HG03060 (cell line): ENCODE results near the gene ARL2.
"Not testable (repeated sequence)": the region's sequence is repeated elsewhere in the genome, so short reads cannot be mapped to it uniquely, and the experiment has no call there.

Experiments
- ATAC-seq: cut with Tn5 transposase; IDR thresholded peaks from one replicate; pipeline ENCODE4 v1.9.1; 2021; ENCODE audit warnings: low read depth, moderate number of reproducible peaks; ENCODE audit not compliant: unreplicated experiment

ARL2 gene

DNA sequence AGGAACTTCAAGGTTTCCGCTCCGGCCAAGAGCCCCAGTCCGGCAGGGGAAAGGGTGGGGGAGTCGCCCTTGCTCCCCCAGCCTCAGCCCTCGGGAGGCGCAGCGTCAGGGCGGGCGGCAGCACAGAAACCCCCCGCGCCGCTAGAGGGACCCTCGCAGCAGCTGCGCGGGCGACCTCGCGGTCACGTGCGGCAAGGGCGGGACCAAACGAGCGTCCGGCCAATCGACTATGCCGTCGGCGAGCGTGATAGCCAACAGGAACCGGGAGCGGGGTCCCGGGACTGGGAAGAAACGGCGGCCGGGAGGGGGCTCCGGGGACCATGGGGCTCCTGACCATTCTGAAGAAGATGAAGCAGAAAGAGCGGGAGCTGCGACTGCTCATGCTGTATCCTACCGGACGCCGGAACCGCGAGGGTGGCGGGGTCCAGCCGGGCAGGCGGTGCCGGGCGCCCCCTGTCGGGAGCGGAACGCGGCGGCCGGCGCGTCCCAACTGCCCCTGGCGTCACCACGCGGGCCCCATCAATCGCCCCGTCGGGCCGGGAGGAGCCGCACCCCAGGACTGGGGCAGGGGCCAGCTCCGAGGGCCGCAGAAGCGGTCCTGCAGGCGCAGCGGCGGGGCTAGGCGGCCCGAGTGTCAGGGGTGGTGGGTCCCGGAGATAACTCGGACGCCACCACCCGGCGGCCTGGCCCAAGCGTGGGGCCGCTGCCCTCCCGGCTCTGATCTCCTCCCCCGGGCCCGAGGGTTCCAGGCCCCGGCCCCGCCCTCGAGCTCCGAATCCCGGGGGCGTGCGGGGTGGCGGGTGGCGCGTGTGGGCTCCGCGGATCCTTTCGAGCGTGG, at the start of gene ARL2:
TSS of gene ARL2 (plus strand) at position 273 of the 838 bp plus-strand sequence. CDS start at position 321, 48 bp downstream.
- peak; percentile 56 for ATAC-seq

DNA sequence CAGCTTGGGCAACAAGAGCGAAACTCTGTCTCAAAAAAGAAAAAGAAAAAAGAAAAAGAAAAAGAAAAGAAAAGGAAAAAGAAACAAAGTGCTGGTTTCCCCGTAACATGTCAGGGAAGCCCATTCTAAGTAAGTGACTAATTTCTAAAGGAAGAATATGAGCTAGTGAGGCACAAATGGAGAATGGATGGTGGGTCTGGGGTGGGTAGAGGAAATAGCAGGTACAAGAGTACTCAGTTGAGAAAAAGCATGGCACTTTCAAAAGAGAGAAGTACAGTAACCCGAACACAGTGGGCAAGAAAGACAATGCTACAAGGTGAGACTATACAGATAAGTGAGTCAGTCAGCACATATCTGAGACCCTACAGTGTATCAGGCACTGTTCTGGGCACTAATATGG, 46.6 kb upstream of the ARL2 start:
- ATAC-seq: no peak

DNA sequence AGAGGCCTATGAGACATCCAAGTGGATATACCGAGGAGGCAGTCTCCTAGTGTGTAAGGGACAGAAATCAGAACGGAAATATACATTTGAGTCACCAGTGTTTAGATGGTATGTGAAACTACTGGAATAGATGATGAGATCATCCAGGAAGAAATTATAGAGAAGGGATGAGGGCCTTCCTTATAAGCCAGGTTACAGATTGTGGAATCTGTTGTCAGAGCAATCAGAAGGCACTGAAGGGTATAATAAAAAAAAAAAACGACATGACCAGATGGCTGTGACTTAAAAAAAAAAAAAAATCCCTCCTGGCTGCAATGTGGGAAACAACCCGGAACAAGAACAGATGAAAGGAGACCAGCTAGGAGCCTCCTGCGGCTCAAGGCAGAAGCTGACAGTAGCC, 44.8 kb upstream of the ARL2 start:
- no peak for ATAC-seq

DNA sequence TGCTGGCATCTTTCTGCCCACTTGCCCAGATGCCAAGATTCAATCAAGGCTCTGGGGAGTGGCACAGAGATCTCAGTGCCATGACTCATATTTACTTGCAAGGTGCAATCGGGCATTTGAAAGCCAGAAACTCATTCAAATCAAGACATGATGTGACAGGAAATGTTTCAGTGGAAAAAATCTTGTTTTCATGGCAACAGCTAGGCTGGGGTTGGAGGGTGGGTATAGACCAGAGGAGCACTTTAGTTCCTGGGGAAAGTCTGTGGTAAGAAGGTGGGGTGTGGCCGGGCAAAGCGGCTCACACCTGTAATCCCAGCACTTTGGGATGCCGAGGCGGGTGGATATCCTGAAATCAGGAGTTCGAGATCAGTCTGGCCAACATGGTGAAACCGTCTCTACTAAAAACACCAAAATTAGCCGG, 43.2 kb upstream of the ARL2 start:
- no peak for ATAC-seq

DNA sequence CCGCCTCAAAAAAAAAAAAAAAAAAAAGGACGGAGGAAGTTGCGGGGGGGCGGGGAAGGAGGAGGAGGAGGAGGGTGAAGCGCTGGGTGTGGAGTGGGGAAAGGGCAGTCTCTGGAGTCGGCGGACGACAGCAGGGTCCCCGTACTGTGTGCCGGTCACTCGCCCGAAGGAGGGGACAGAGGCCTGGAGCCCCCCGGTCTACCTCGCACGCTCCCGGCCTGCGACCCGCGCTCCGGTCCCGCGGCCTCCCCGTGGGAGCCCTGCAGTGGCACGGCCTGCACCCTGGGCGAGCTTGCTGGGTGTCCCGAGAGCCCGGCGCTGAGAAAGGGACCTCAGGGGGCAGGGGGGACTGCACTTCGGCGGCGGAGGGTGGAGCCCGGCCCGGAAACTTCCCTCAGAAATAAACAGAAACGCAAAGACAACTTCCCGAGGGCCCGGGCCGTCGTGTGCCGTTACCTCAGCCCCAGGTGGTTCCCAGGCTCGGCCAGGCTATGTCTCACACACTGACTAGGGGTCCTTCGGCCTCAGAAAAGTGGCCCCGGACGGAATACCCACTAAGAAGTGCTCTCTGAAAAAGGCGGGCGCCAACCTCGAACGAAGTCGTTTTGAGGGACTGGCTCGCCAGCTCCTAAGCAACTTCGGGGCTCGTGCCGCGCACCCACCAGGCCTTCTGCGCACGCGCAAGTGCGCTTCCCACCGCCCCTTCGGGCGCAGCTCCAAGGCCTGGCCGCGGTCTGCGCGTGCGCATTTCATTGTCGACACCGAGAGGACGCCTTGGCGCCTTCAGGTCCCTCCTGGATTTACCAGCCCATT, 42.3 kb upstream of the ARL2 start, which contains the start of gene MAJIN:
TSS of gene MAJIN (minus strand) at position 688 of the 813 bp plus-strand sequence. CDS start 12,703 bp downstream, outside the sequence.
- no peak for ATAC-seq

DNA sequence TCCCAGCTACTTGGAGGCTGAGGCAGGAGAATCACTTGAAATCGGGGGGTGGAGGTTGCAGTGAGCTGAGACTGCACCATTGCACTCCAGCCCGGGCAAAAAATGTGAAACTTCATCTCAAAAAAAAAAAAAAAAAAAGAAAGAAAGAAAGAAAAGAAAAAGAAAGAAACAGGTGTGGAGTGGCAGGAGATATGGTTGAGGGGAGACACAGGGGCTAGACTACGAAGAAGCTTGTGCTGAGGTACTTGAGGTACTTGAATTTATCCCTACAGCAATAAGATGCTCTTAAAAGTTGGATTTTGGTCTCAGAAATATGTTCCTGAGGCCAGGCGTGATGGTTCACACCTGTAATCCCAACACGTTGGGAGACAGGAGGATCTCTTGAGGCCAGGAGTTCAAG, 39.8 kb upstream of the ARL2 start:
- no peak for ATAC-seq

DNA sequence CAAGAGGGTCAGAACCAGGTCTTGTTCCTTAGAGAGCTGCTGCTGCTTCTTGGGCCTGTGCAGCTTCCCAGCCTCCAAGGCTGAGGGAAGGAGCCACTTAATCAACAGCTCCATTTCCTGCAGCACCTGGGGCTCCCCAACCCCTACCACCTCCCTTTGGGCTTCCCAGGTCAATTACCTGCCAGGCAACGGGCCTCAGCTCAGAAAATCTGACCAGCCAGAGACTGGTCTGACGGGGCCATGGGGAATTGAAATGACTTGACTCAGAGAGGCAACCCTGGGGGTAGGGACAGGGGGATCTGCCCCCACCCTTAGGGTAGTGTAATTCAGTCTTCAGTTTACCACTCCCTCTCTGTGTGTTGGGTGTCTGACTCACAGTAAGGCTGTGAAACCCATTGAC, 37.3 kb upstream of the ARL2 start:
- ATAC-seq: no peak

DNA sequence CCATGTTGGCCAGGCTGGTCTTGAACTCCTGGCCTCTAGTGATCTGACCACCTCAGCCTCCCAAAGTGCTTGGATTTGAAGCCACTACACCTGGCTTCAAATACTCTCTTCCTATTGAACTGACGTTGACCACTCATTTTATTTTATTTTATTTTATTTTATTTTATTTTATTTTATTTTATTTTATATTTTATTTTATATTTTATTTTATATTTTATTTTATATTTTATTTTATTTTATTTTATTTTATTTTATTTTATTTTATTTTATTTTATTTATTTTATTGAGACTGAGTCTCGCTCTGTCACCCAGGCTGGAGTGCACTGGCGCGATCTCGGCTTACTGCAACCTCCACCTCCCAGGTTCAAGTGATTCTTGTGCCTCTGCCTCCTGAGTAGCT, 30.6 kb upstream of the ARL2 start:
- not testable (repeated sequence) for ATAC-seq

DNA sequence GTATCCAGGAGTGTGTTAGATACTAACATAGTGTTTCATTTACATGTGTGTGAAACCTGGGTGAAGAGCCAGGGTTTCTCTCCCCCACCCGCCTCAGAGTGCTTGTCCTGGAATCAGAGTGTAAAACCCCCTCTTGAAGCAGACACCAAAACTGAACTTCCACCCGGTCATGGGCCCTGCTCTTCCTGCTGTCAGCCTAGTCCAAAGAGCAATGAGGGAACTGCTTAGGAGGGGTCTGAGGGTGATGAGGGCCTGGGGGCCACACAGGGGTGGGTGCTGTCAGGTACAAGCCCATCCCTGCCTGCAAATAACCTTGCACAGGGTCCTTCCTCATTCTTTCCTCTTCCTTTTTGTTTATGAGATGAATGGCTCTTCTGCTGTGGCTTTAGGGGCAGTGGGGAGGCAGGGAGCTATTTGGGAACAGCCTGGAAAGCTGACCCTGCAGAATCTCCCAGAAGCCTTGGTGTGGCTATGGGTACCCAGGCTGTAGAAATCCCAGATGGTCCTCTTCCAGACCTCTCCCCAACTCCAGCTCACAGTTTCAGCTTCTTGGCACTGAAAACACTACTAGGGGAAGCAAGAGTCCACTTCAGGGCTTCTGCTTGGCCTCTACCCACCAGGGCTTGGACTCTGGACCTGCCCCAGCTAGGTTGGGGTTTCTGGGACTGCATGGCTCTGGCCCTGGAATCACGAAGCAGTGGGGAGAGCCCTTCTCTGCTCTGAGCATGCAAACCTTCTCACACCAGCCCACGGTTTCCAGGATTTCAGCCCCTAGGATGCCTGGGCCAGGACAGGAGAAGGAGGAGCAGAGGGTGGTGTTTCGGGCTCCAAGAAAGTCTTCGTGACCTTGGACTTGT, 25.7 kb upstream of the ARL2 start:
- no peak for ATAC-seq

DNA sequence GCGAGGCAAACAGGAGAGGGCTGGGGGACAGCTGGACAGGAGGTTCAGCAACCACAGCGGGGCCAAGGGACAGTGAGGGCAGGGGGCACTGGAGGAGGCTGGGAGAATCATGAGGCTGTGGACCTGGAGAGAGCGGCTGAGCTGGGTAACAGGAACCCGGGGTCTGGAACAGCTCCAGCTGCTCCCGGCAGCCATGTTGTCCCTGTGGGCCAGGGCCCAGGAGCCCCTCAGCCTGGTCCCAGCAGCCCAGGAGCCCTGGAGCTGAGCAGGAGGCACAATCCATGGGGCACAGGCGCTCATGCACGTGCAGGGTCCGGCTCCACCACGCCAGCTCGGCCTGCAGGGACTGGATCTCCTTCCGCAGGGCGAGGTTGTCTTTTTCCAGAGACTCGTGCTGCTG, 24.5 kb upstream of the ARL2 start:
- ATAC-seq: no peak

DNA sequence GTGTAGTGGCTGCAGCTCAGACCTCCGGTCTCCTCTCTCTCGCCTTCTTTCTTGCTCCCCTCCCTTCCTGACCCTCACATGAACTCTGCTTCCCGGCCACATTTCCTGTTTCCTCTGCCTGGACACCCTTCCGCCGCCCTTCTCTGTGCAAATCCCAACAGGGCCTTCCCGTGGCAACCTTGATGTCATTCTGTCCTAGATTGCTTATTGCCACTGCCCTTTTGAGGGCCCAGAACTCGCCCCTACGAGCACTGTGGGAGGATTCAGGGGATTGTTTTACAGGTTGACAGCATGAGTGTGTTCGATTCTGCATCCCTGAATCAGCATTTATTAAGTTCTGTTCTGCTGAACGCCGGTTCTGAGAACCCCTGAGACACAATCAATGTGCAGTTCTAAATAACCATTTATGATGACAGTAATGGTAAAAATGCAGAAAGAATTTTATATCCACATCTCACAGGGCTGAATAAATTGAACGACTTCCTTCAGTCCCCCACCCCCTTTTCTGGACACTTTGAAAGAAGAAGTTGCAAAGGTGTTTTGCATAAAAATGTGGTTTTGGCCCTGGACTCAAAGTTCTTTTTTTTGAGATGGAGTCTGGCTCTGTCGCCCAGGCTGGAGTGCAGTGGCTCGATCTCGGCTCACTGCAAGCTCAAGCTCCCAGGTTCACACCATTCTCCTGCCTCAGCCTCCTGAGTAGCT, 23.6 kb upstream of the ARL2 start:
- no peak for ATAC-seq

DNA sequence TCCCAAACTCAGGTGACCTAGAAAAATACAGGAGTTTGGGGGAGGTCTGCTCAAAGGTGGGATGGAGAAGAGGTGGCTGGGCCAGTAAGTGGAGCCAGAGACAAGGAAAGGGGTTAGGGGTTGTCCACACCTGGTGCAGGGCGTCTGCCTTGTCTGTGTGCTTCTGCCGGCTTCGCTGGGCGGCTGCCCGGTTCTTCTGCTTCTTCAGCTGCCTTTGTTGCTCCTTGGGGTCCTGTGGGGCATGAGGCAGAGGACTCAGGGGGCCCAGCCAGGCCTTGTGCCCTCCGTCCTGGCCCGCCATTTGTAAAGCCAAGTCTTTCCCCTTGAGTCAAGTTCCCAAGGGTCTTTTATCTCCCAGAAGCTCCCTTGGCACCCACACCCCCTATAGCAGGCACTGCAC, 19.6 kb upstream of the ARL2 start:
- no peak for ATAC-seq

DNA sequence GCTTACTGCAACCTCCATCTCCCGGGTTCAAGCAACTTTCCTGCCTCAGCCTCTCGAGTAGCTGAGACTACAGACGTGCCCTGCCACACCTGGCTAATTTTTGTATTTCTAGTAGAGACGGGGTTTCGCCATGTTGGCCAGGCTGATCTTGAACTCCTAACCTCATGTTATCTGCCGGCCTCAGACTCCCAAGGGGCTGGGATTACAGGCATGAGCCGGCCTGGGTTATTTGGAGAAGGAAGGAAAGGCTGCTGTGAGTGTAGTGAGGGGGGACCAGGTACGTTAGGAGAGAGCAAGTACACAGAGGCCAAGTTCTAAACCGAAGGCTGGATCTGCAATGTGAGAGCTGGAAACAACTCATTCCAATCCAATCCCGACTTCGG, 17.6 kb upstream of the ARL2 start:
- ATAC-seq: no peak

DNA sequence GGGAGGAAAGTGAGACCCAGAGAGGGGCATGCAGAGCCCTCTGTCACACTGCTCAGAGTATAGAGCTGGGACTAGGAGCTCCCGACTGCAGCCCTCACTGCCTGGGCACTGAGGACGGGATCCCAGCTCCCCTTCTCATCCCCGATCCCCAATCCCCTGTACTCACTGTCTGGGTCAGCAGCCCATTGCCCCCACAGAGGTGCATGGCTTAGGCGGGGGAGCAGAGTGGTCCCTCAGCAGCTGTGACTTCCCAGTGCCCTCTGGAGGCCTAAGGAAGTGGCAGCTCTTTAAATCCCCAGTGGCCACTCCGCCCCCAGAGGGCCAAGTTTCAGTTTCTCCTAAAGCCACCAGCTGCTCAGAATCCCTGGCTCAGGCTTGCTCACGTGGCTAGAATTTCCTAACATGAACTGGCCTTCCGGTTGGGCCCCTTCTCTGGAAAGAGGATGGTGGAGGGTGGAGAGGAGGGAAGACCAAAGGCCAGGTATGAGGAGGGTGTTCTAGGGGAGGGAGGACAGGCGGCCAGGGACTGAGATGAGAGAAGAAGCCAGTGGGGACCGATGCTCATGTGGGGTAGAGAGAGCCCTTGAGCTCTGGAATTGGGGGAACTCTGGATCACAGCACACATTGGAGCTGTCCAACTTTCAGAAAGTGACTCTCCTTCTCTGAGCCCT, 17.1 kb upstream of the ARL2 start, which contains the start of gene BATF2:
TSS of gene BATF2 (minus strand) at position 262 of the 671 bp plus-strand sequence. CDS start at position 205, 57 bp downstream.
- no peak for ATAC-seq

DNA sequence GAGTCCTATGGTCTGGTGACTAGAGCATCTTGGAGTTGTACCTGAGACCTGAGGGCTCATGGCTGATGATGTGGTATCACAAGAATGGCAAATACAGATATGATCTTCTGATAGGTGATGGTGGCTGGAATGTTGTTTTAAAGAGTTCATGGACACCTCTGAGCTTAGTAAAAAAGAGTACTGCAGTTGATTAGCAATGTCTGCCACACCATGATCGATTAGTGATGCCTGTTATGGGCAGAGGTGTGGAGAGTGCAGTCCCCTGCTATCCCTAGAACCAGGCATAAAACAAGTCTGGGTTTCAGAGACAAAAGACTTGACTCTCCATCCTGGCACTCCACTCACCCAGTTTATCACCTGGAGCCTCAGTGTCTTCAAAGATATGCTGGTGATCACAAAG, 15.8 kb upstream of the ARL2 start:
- ATAC-seq: no peak

DNA sequence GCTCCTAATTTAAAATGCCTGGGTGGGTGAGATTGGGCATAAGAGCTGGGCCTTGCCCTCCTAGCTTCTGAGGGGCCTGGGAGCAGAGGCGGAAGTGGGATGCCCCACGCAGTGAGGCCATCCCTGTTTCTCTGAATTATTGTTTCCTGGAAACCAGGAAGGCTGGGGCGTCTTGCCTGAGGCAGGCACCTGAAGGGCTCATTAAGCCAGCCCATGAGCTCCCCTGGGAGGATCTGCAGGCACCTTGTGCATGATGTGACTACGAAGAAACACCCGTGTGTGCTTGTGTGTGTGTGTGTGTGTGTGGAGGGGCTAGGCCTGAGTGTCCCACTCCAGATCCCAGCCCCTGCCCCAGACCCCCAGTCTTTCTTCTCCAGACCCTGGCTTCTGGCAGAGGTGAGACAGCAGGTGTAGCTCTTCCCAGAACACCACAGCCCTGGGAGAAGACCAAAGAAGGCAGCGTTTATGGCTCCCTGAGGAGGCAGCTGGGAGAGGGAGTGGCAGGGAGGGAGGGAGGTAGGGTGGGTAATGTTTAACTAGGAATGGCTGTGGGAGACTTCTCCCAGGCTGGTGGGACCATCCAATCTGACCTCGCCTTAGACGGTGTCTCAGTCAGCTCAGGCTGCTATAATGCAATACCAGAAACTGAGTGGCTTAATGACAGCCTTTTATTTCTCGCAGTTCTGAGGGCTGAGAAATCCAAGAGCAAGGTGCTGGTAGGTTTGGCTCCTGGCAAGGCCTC, 15.1 kb upstream of the ARL2 start:
- ATAC-seq: no peak

DNA sequence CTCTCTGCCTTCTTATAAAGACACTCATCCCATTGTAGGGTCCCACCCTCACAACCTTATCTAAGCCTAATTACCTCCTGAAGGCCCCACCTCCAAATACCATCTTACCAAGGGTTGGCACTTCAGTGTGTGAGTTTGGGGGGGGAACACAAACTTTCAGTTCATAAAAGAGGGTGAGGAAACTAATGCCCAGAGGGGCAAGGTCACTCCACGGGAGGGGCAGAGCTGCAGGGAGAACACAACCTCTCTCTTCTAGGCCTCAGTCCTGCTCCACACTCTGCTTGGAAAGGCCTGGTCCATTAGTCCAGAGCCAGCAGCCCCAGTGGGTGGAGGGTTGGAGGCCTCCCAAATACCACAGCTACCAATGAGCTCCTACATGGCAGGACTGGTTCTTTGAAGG, 14.5 kb upstream of the ARL2 start:
- ATAC-seq: no peak

DNA sequence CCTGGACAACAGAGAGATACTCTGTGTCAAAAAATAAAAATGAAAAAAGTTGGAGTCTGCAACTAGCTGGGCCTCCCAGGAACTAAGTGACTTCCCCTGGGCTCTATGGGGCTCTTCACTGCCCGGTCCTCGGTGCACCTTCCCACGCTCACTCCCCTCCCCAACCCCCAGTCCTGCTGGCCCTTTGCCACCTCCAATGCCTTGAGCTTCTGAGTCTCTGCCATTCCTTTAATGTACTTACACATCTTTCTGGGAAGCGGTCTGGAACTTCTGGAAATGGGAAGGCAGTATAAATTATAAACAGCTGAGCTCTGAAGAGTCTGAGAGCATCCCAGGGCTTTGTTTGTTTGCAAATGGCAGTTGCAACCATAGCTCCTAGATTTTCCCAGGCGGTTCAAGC, 11.3 kb upstream of the ARL2 start:
- no peak for ATAC-seq

DNA sequence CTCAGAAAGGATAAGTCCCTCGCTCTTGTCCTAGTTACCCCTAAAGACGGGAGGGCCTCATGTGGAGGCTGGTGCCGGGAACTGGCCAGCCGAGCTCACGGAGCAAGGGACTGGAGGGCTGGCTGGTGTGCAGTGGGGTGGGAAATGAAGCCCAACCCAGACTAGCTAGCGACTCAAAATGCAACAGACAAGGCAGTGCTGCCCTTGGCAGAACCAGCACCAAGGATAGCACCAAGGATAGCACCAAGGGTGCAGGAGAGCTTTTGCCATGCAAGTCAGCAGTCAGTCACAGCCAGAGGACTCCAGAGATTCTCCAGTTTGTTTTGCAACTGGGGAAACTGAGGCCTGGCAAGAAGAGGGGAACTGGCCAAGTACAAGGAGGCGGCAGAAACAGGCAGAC, 10.7 kb upstream of the ARL2 start:
- ATAC-seq: no peak
